Bronchus fibroblast of lung (primary cell): Measurements from ENCODE around the gene PPA1. TPM values are rescaled to one million over a fixed set of nuclear protein-coding genes. Genes with fewer than 3 reads are reported as not detected.

Experiments used
- total RNA-seq: library from RNA; depleted of rRNA; stranded (reverse); fragments of >200 nt; gene quantifications from 2 replicates; pipeline ENCODE4 v1.2.3, GENCODE V29; 2015

PPA1 gene
- total RNA-seq = 146 and 167 TPM in 2 replicates

GRCh38 chr10:70233109-70233938 is at the start of gene PPA1:
TSS of gene PPA1 (minus strand) at chr10:70233429. CDS start at chr10:70233327, 102 bp downstream.

Other genes with a start within 250 kb of the PPA1 start
- 20.8 and 21.2 TPM in 2 replicates for gene MACROH2A2, start 180.6 kb downstream of the PPA1 start, total RNA-seq
- gene AIFM2, start 100.6 kb downstream of the PPA1 start, total RNA-seq = 6.1 and 6.5 TPM in 2 replicates
- gene TYSND1, start 86.7 kb downstream of the PPA1 start, total RNA-seq = 8.3 and 9.4 TPM in 2 replicates
- 67.8 and 76.2 TPM in 2 replicates for gene SAR1A, start 62.9 kb downstream of the PPA1 start, total RNA-seq
- gene NPFFR1, start 50.6 kb upstream of the PPA1 start, total RNA-seq = not detected in 2 replicates
- 22.4 and 31.5 TPM in 2 replicates for gene LRRC20, start 149.2 kb upstream of the PPA1 start, total RNA-seq
- gene EIF4EBP2, start 170.7 kb upstream of the PPA1 start, total RNA-seq = 15.9 and 17.3 TPM in 2 replicates
- not detected in 2 replicates for gene NODAL, start 208.3 kb upstream of the PPA1 start, total RNA-seq
- gene PALD1, start 245.3 kb upstream of the PPA1 start, total RNA-seq = 1.3 and 1.5 TPM in 2 replicates